H9 (cell line): ENCODE measurements around the gene ZNF621. TPM values are rescaled to one million over a fixed set of nuclear protein-coding genes. Genes with fewer than 3 reads are reported as not detected.

Experiments
- DNase-seq: peaks from one replicate; pipeline ENCODE4 v3.0.0-alpha.2; 2017
- H2AFZ ChIP-seq: one replicate; pipeline ENCODE4 v1.6.1; 2013; ENCODE audit warnings: mild to moderate bottlenecking, low read length, control low read depth, moderate library complexity
- H2AK5ac ChIP-seq: 2 replicates; pipeline ENCODE4 v1.6.1; 2013; ENCODE audit warnings: low read length, control low read depth, mixed read lengths; ENCODE audit not compliant: insufficient read length
- H2BK120ac ChIP-seq: one replicate; pipeline ENCODE4 v1.6.1; 2013; ENCODE audit warnings: low read depth, mild to moderate bottlenecking, low read length, control low read depth, inconsistent platforms; ENCODE audit not compliant: poor library complexity, severe bottlenecking
- H2BK12ac ChIP-seq: 2 replicates; pipeline ENCODE4 v1.6.1; 2013; ENCODE audit warnings: low read length, control low read depth, mixed read lengths, low read depth; ENCODE audit not compliant: insufficient read length
- H2BK15ac ChIP-seq: 2 replicates; pipeline ENCODE4 v1.6.1; 2013; ENCODE audit warnings: low read depth, low read length, control low read depth
- H2BK20ac ChIP-seq: one replicate; pipeline ENCODE4 v1.6.1; 2013; ENCODE audit warnings: low read depth, mild to moderate bottlenecking, low read length, control low read depth, inconsistent platforms; ENCODE audit not compliant: poor library complexity, severe bottlenecking
- H2BK5ac ChIP-seq: 2 replicates; pipeline ENCODE4 v1.6.1; 2013; ENCODE audit warnings: low read length, control low read depth, mixed read lengths; ENCODE audit not compliant: insufficient read length
- H3K14ac ChIP-seq: 2 replicates; pipeline ENCODE4 v1.6.1; 2013; ENCODE audit warnings: low read length, control low read depth; ENCODE audit not compliant: insufficient read depth
- H3K18ac ChIP-seq: 2 replicates; pipeline ENCODE4 v1.6.1; 2013; ENCODE audit warnings: low read depth, mild to moderate bottlenecking, mixed read lengths, low read length, control low read depth; ENCODE audit not compliant: insufficient read length
- H3K23ac ChIP-seq: 2 replicates; pipeline ENCODE4 v1.6.1; 2013; ENCODE audit warnings: low read length, control low read depth, mixed read lengths, low read depth; ENCODE audit not compliant: insufficient read length
- H3K23me2 ChIP-seq: 2 replicates; pipeline ENCODE4 v1.6.1; 2013; ENCODE audit warnings: low read depth, mild to moderate bottlenecking, mixed read lengths, low read length, control low read depth; ENCODE audit not compliant: insufficient read length, poor library complexity, severe bottlenecking
- H3K27ac ChIP-seq: 2 replicates; pipeline ENCODE4 v1.5.1; 2013; ENCODE audit warnings: low read length, control low read depth, mixed read lengths, low read depth; ENCODE audit not compliant: insufficient read length
- H3K27me3 ChIP-seq: 2 replicates; pipeline ENCODE4 v1.6.1; 2013; ENCODE audit warnings: low read length, control low read depth, inconsistent platforms; ENCODE audit not compliant: insufficient read depth
- H3K4ac ChIP-seq: 2 replicates; pipeline ENCODE4 v1.6.1; 2013; ENCODE audit warnings: low read depth, mild to moderate bottlenecking, control low read depth, inconsistent platforms, low read length, moderate library complexity
- H3K4me1 ChIP-seq: 2 replicates; pipeline ENCODE4 v1.6.1; 2013; ENCODE audit warnings: low read length, control low read depth, inconsistent platforms; ENCODE audit not compliant: insufficient read depth
- H3K4me2 ChIP-seq: 2 replicates; pipeline ENCODE4 v1.6.1; 2013; ENCODE audit warnings: low read length, control low read depth, mixed read lengths; ENCODE audit not compliant: insufficient read length, insufficient read depth
- H3K56ac ChIP-seq: 2 replicates; pipeline ENCODE4 v1.6.1; 2013; ENCODE audit warnings: low read depth, mild to moderate bottlenecking, mixed read lengths, low read length, control low read depth; ENCODE audit not compliant: insufficient read length
- H3K79me1 ChIP-seq: 2 replicates; pipeline ENCODE4 v1.6.1; 2013; ENCODE audit warnings: low read depth, mild to moderate bottlenecking, moderate library complexity, low read length, control low read depth, inconsistent platforms; ENCODE audit not compliant: insufficient read depth, poor library complexity, severe bottlenecking
- H3K79me2 ChIP-seq: 2 replicates; pipeline ENCODE4 v1.6.1; 2013; ENCODE audit warnings: low read length, control low read depth, inconsistent platforms; ENCODE audit not compliant: insufficient read depth
- H3K9ac ChIP-seq: 2 replicates; pipeline ENCODE4 v1.6.1; 2013; ENCODE audit warnings: low read length, control low read depth, mixed read lengths; ENCODE audit not compliant: insufficient read length; ENCODE audit errors: extremely low read depth
- H3K9me3 ChIP-seq: one replicate; pipeline ENCODE4 v1.6.1; 2013; ENCODE audit warnings: low read depth, low read length, inconsistent platforms; ENCODE audit not compliant: control insufficient read depth
- H3T11ph ChIP-seq: one replicate; pipeline ENCODE4 v1.6.1; 2013; ENCODE audit warnings: mild to moderate bottlenecking, low read length, control low read depth, inconsistent platforms
- H4K20me1 ChIP-seq: one replicate; pipeline ENCODE4 v1.6.1; 2013; ENCODE audit not compliant: control insufficient read depth, insufficient read length, insufficient read depth
- H4K5ac ChIP-seq: 2 replicates; pipeline ENCODE4 v1.6.1; 2013; ENCODE audit warnings: low read depth, mild to moderate bottlenecking, mixed read lengths, low read length, control low read depth; ENCODE audit not compliant: insufficient read length
- H4K8ac ChIP-seq: replicated peaks from 2 replicates; pipeline ENCODE4 v1.6.1; 2013; ENCODE audit warnings: low read length, control low read depth, mixed read lengths, low read depth; ENCODE audit not compliant: insufficient read length
- H4K91ac ChIP-seq: 2 replicates; pipeline ENCODE4 v1.6.1; 2013; ENCODE audit warnings: low read depth, mild to moderate bottlenecking, moderate library complexity, mixed read lengths, low read length, control low read depth; ENCODE audit not compliant: insufficient read length
- H3K27ac Mint-ChIP-seq, 3 experiments: 2 replicates in 2 of 3; 3 replicates in 1 of 3; pipeline ENCODE4 v1.8.0; 2020 to 2021; ENCODE audit warnings: mixed read lengths in 3 of 3, mild to moderate bottlenecking in 1 of 3, moderate library complexity in 1 of 3
- H3K27me3 Mint-ChIP-seq: 2 replicates; pipeline ENCODE4 v1.8.0; 2021; ENCODE audit warnings: low read depth, mild to moderate bottlenecking, moderate library complexity, mixed read lengths
- H3K36me3 Mint-ChIP-seq, 3 experiments: 2 replicates in 2 of 3; 3 replicates in 1 of 3; pipeline ENCODE4 v1.8.0; 2020 to 2021; ENCODE audit warnings: low read depth in 3 of 3, mixed read lengths in 3 of 3; ENCODE audit not compliant: insufficient read depth in 1 of 3
- H3K4me1 Mint-ChIP-seq, 2 experiments: 2 replicates each; pipeline ENCODE4 v1.8.0; 2020; ENCODE audit warnings: mixed read lengths in 2 of 2
- H3K4me3 Mint-ChIP-seq, 2 experiments: 2 replicates in 1 of 2; 3 replicates in 1 of 2; pipeline ENCODE4 v1.8.0; 2020 to 2021; ENCODE audit warnings: mild to moderate bottlenecking in 2 of 2, mixed read lengths in 2 of 2, moderate library complexity in 1 of 2
- H3K9me3 Mint-ChIP-seq, 2 experiments: 2 replicates in 1 of 2; 3 replicates in 1 of 2; pipeline ENCODE4 v1.8.0; 2020; ENCODE audit warnings: mild to moderate bottlenecking in 2 of 2, mixed read lengths in 2 of 2, moderate library complexity in 1 of 2
- WGBS: extraction: QIAGEN DNeasy Blood & Tissue Kit; methylation state at CpG from one replicate; pipeline ENCODE4 v1.1.7; 2013; ENCODE audit warnings: missing lambda C conversion rate, low lambda C conversion rate, mixed read lengths; ENCODE audit not compliant: insufficient read length; ENCODE audit errors: extremely low coverage; 5-methylcytosine and 5-hydroxymethylcytosine counted together
- total RNA-seq: library from RNA; stranded (reverse); gene quantifications from 2 replicates; pipeline ENCODE4 v1.2.1, GENCODE V29; 2021
- TF ChIP-seq, protein P1 (sequence below): fragments of 200-600 bp; sonication (generic); conservative IDR thresholded peaks from 3 replicates; pipeline ENCODE4 v1.8.0; 2021; ENCODE audit warnings: antibody characterized with exemption, mild to moderate bottlenecking

Gene ZNF621
- total RNA-seq, 1 experiment from 2014 or later: 23.8 TPM

DNA sequence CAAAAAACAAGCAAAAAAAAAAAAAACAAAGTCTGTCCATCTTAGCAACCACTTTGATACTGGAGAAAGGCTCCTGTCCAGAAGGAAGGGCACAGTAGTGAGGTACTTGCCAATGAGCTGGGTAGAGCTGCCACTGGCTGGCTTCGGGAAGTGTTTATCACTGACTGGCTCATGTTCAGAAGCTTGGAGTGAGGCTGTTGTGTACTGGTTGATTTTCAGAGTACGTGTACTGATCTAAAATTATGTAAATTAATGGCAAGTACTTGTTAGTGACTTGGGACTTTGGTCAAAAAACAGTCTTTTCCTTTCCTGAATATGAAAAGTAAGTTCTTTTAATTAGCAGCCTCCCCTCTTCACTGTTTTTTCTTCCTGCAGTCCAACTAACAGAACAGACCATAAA is 979 bp upstream of the ZNF621 start:
- H3K27ac ChIP-seq: no peak overlapping the region
- no peaks in the 10 kb centered on the region for H3K79me2 ChIP-seq
- no peak overlapping the region for H3K14ac ChIP-seq
- H2BK120ac ChIP-seq: no peak overlapping the region
- no peaks in the 10 kb centered on the region for H3K9me3 ChIP-seq
- H2BK15ac ChIP-seq: no peak overlapping the region
- no peak overlapping the region for H4K5ac ChIP-seq
- H3K4me1 ChIP-seq: no peaks in the 10 kb centered on the region
- no peaks in the 10 kb centered on the region for H4K20me1 ChIP-seq
- H2AK5ac ChIP-seq: no peak overlapping the region
- H2AFZ ChIP-seq: no peak overlapping the region
- H4K8ac ChIP-seq: peak overlapping the region; percentile 54
- peak overlapping the region; percentile 74 for H3K4me2 ChIP-seq
- peak overlapping the region; percentile 92 to 97 for H3K4me3 Mint-ChIP-seq
- no peak overlapping the region for H2BK12ac ChIP-seq
- TF ChIP-seq, protein P1, sequence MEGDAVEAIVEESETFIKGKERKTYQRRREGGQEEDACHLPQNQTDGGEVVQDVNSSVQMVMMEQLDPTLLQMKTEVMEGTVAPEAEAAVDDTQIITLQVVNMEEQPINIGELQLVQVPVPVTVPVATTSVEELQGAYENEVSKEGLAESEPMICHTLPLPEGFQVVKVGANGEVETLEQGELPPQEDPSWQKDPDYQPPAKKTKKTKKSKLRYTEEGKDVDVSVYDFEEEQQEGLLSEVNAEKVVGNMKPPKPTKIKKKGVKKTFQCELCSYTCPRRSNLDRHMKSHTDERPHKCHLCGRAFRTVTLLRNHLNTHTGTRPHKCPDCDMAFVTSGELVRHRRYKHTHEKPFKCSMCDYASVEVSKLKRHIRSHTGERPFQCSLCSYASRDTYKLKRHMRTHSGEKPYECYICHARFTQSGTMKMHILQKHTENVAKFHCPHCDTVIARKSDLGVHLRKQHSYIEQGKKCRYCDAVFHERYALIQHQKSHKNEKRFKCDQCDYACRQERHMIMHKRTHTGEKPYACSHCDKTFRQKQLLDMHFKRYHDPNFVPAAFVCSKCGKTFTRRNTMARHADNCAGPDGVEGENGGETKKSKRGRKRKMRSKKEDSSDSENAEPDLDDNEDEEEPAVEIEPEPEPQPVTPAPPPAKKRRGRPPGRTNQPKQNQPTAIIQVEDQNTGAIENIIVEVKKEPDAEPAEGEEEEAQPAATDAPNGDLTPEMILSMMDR: no peak
- peaks cover 11% of the 10 kb centered on the region for H3K23me2 ChIP-seq
- no peak for DNase-seq
- H3K4me1 Mint-ChIP-seq: peaks cover 12 to 18% of the 10 kb centered on the region in 2 experiments
- no peaks in the 10 kb centered on the region for H3K27me3 ChIP-seq
- peak overlapping the region; percentile 30 for H3K9ac ChIP-seq
- H2BK20ac ChIP-seq: no peak overlapping the region
- H3K56ac ChIP-seq: no peak overlapping the region
- peak overlapping the region; percentile 61 for H3T11ph ChIP-seq
- H3K79me1 ChIP-seq: peaks cover 2% of the 10 kb centered on the region
- no peak overlapping the region for H3K4ac ChIP-seq
- no peak overlapping the region for H4K91ac ChIP-seq
- peak overlapping the region; percentile 62 for H3K18ac ChIP-seq
- peak overlapping the region in 2 of 3 experiments; percentile 7 to 97; a peak in 4 of 7 replicates for H3K27ac Mint-ChIP-seq
- no CpG with 5 or more reads among the region's 2 CpGs for WGBS
- H3K27me3 Mint-ChIP-seq: no peaks in the 10 kb centered on the region
- H3K23ac ChIP-seq: no peak overlapping the region
- peaks cover 17 to 29% (median 26%) of the 10 kb centered on the region in 3 experiments for H3K36me3 Mint-ChIP-seq
- peaks cover under 1 to 1% of the 10 kb centered on the region in 2 experiments; a peak in 3 of 5 replicates for H3K9me3 Mint-ChIP-seq
- no peak overlapping the region for H2BK5ac ChIP-seq
